ENCODE measurements around the gene LGALS3BP. TPM values are rescaled to one million over a fixed set of nuclear protein-coding genes. Genes with fewer than 3 reads are reported as not detected.

The LGALS3BP gene
- total and polyA plus RNA-seq, 2 of the 13 experiments (the other 11 are each of a cell fraction or from before 2014, with no cell fraction given), result 137 to 332 TPM

DNA sequence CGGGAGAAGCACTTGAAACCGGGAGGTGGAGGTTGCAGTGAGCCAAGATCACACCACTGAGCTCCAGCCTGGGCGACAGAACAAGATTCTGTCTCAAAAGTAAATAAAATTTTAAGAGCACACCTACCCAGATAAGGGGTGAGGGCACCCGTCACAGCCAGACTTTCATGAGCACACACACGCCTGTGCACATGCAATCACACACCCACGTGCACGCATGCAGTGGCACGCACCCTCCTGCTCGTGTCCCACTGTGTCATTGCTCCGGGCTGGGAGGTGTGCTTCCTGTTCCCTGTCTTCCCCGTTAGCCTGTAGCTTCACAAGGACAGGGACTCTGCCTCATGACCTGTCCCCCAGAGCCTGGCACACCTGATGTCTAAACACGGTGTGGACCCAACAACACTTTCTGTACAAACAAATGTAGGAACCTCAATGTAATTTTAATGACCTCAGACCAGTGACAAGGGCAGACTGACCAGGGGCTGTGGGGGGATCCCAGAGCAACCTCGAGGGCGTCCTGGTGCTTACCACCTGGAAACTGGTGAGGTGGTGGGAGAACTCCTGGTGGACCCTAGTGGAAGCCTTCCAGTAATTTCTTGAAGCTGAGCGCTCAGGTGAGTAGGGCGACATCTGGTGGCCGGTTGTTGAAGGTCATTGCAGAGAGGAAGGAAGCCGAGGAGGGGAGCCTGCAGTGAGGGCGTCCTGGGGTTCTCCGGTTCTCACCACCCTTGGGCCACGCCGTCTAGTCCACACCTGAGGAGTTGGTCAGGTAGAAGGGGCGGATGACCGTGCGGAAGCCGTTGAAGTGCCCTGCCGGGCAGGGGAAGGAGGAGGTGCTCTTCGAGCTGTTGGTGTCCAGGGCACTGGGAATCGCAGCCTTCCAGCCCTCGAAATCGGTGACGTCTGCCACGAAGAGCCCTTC is 8.6 kb downstream of the LGALS3BP start (continued):
- peak in 1 of 2 experiments; percentile 62; a peak in 2 of 4 replicates for TF ChIP-seq HMGXB4 (CRISPR knock-in tag; IDR thresholded peaks at IDR 0.05; ENCODE audit: borderline replicate concordance in 1 of 2, low read depth in 1 of 2)
- no peak for TF ChIP-seq ZFP36 (IDR thresholded peaks at IDR 0.05; ENCODE audit: borderline replicate concordance, low read depth, low read length, partially characterized antibody)
- TF ChIP-seq ZFX (CRISPR knock-in tag; IDR thresholded peaks at IDR 0.05; ENCODE audit: low read depth), result no peak
- TF ChIP-seq MEIS1 (CRISPR knock-in tag; IDR thresholded peaks at IDR 0.05; ENCODE audit: borderline replicate concordance), result 0 out of 2 replicates have a peak, but pooled peaks have one; percentile 19
- peak; percentile 26; the same call in 1 of the 2 replicates for TF ChIP-seq BORCS8-MEF2B (CRISPR knock-in tag; IDR thresholded peaks at IDR 0.05)
- no peak; the same call in 1 of the 2 replicates for TF ChIP-seq ZNF768 (CRISPR knock-in tag; IDR thresholded peaks at IDR 0.05)
- TF ChIP-seq NR3C1 (CRISPR knock-in tag; IDR thresholded peaks at IDR 0.05), result no peak
- TF ChIP-seq, protein P1, sequence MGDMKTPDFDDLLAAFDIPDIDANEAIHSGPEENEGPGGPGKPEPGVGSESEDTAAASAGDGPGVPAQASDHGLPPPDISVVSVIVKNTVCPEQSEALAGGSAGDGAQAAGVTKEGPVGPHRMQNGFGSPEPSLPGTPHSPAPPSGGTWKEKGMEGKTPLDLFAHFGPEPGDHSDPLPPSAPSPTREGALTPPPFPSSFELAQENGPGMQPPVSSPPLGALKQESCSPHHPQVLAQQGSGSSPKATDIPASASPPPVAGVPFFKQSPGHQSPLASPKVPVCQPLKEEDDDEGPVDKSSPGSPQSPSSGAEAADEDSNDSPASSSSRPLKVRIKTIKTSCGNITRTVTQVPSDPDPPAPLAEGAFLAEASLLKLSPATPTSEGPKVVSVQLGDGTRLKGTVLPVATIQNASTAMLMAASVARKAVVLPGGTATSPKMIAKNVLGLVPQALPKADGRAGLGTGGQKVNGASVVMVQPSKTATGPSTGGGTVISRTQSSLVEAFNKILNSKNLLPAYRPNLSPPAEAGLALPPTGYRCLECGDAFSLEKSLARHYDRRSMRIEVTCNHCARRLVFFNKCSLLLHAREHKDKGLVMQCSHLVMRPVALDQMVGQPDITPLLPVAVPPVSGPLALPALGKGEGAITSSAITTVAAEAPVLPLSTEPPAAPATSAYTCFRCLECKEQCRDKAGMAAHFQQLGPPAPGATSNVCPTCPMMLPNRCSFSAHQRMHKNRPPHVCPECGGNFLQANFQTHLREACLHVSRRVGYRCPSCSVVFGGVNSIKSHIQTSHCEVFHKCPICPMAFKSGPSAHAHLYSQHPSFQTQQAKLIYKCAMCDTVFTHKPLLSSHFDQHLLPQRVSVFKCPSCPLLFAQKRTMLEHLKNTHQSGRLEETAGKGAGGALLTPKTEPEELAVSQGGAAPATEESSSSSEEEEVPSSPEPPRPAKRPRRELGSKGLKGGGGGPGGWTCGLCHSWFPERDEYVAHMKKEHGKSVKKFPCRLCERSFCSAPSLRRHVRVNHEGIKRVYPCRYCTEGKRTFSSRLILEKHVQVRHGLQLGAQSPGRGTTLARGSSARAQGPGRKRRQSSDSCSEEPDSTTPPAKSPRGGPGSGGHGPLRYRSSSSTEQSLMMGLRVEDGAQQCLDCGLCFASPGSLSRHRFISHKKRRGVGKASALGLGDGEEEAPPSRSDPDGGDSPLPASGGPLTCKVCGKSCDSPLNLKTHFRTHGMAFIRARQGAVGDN (CRISPR knock-in tag; IDR thresholded peaks at IDR 0.05), result peak; percentile 75
- 0 out of 2 replicates have a peak, but pooled peaks have one; percentile 22 for TF ChIP-seq EEA1 (CRISPR knock-in tag; IDR thresholded peaks at IDR 0.05; ENCODE audit: borderline replicate concordance)
- TF ChIP-seq SAP130 (CRISPR knock-in tag; IDR thresholded peaks at IDR 0.05; ENCODE audit: low read depth), result peak; percentile 66
- TF ChIP-seq CAMTA2 (CRISPR knock-in tag; IDR thresholded peaks at IDR 0.05; ENCODE audit: borderline replicate concordance), result 0 out of 2 replicates have a peak, but pooled peaks have one; percentile 77
- TF ChIP-seq KAT2B (IDR thresholded peaks at IDR 0.05; ENCODE audit: borderline replicate concordance, low read depth, low read length), result no peak
- TF ChIP-seq, protein P2, sequence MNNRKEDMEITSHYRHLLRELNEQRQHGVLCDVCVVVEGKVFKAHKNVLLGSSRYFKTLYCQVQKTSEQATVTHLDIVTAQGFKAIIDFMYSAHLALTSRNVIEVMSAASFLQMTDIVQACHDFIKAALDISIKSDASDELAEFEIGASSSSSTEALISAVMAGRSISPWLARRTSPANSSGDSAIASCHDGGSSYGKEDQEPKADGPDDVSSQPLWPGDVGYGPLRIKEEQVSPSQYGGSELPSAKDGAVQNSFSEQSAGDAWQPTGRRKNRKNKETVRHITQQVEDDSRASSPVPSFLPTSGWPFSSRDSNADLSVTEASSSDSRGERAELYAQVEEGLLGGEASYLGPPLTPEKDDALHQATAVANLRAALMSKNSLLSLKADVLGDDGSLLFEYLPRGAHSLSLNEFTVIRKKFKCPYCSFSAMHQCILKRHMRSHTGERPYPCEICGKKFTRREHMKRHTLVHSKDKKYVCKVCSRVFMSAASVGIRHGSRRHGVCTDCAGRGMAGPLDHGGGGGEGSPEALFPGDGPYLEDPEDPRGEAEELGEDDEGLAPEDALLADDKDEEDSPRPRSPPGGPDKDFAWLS (CRISPR knock-in tag; IDR thresholded peaks at IDR 0.05; ENCODE audit: borderline replicate concordance), result no peak
- TF ChIP-seq ZNF792 (CRISPR knock-in tag; IDR thresholded peaks at IDR 0.05), result 0 out of 2 replicates have a peak, but pooled peaks have one; percentile 50
- no peak for TF ChIP-seq ZNF234 (CRISPR knock-in tag; conservative IDR thresholded peaks at IDR 0.05)
- TF ChIP-seq MTF2 (CRISPR knock-in tag; IDR thresholded peaks at IDR 0.05; ENCODE audit: borderline replicate concordance), result no peak
- TF ChIP-seq, protein P3, sequence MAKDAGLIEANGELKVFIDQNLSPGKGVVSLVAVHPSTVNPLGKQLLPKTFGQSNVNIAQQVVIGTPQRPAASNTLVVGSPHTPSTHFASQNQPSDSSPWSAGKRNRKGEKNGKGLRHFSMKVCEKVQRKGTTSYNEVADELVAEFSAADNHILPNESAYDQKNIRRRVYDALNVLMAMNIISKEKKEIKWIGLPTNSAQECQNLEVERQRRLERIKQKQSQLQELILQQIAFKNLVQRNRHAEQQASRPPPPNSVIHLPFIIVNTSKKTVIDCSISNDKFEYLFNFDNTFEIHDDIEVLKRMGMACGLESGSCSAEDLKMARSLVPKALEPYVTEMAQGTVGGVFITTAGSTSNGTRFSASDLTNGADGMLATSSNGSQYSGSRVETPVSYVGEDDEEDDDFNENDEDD (CRISPR knock-in tag; IDR thresholded peaks at IDR 0.05; ENCODE audit: borderline replicate concordance), result no peak
- TF ChIP-seq TSC22D2 (CRISPR knock-in tag; IDR thresholded peaks at IDR 0.05; ENCODE audit: borderline replicate concordance), result 0 out of 2 replicates have a peak, but pooled peaks have one; percentile 58
- peak; percentile 11; the same call in 1 of the 2 replicates for TF ChIP-seq RXRB (CRISPR knock-in tag; IDR thresholded peaks at IDR 0.05; ENCODE audit: borderline replicate concordance)

Data from HepG2 (cell line).